Suppressor macrophage treated with lipopolysaccharide for 1 hour (primary cell): ENCODE data around the gene NFU1.
"Not testable (repeated sequence)": the region's sequence is repeated elsewhere in the genome, so short reads cannot be mapped to it uniquely, and the experiment has no call there.

Experiments
- DNase-seq, 3 donors: peaks; one replicate each; pipeline ENCODE4 v3.0.0-alpha.2; 2020 to 2022

NFU1 gene

GRCh38 chr2:69449906-69450305 lies 12.7 kb upstream of the NFU1 start:
- no peak for DNase-seq

GRCh38 chr2:69443673-69444072 lies 6.4 kb upstream of the NFU1 start:
- not testable (repeated sequence) for DNase-seq

GRCh38 chr2:69439499-69439898 lies 2.3 kb upstream of the NFU1 start:
- DNase-seq = not testable (repeated sequence)

- DNase-seq = no peak
Measured at GRCh38 chr2:69438580-69438979, 1.3 kb upstream of the NFU1 start.

- peak; percentile 42 to 45 (median 44) for DNase-seq
Measured at GRCh38 chr2:69437751-69438154, 518 bp upstream of the NFU1 start.

- no peak for DNase-seq
Measured at GRCh38 chr2:69436596-69436937, 668 bp downstream of the NFU1 start.

- DNase-seq = no peak
Measured at GRCh38 chr2:69434753-69435152, 2.5 kb downstream of the NFU1 start.

- no peak for DNase-seq
Measured at GRCh38 chr2:69429491-69430183, 7.6 kb downstream of the NFU1 start.

- DNase-seq = no peak
Measured at GRCh38 chr2:69428981-69429380, 8.3 kb downstream of the NFU1 start.

GRCh38 chr2:69424419-69424818 lies 12.8 kb downstream of the NFU1 start:
- DNase-seq = no peak

GRCh38 chr2:69422198-69422597 lies 15.0 kb downstream of the NFU1 start:
- no peak for DNase-seq

GRCh38 chr2:69419111-69419510 lies 18.1 kb downstream of the NFU1 start:
- not testable (repeated sequence) for DNase-seq

- DNase-seq = no peak
Measured at GRCh38 chr2:69416147-69416546, 21.1 kb downstream of the NFU1 start.

GRCh38 chr2:69411120-69411519 lies 26.1 kb downstream of the NFU1 start:
- DNase-seq = no peak

- DNase-seq = no peak
Measured at GRCh38 chr2:69405306-69405705, 31.9 kb downstream of the NFU1 start.

- DNase-seq = no peak
Measured at GRCh38 chr2:69400121-69400520, 37.1 kb downstream of the NFU1 start.

- DNase-seq = no peak
Measured at GRCh38 chr2:69397234-69397633, 40.0 kb downstream of the NFU1 start.

- DNase-seq = no peak
Measured at GRCh38 chr2:69395866-69396265, 41.4 kb downstream of the NFU1 start.

GRCh38 chr2:69393963-69394362 lies 43.3 kb downstream of the NFU1 start:
- no peak for DNase-seq

GRCh38 chr2:69390471-69390870 lies 46.8 kb downstream of the NFU1 start:
- DNase-seq = peak; percentile 56 to 70 (median 67)

- DNase-seq = peak in 1 of 3 donors; percentile 20
Measured at GRCh38 chr2:69390001-69390400, 47.2 kb downstream of the NFU1 start.

GRCh38 chr2:69389271-69389670 lies 48.0 kb downstream of the NFU1 start:
- no peak for DNase-seq

GRCh38 chr2:69387770-69388481 lies 49.3 kb downstream of the NFU1 start:
- no peak for DNase-seq
